Body of pancreas (tissue), 4 donors: Measurements from ENCODE around the gene LDLRAD4.

Source experiments
- POLR2A ChIP-seq, 3 donors: fragments of 450-650 bp; IDR thresholded peaks; one replicate each; pipeline ENCODE4 v1.6.1; 2016; ENCODE audit warnings: antibody characterized with exemption in 3 of 3, mild to moderate bottlenecking in 2 of 3
- TF ChIP-seq, protein P1 (sequence below), 7 experiments: fragments of 450-650 bp in 4 of 7; fragments of 200-600 bp in 3 of 7; sonication (generic) in 3 of 7; IDR thresholded peaks; one replicate each; pipeline ENCODE4 v1.5.1; 2016 to 2019; ENCODE audit warnings: antibody characterized with exemption in 7 of 7

DNA sequence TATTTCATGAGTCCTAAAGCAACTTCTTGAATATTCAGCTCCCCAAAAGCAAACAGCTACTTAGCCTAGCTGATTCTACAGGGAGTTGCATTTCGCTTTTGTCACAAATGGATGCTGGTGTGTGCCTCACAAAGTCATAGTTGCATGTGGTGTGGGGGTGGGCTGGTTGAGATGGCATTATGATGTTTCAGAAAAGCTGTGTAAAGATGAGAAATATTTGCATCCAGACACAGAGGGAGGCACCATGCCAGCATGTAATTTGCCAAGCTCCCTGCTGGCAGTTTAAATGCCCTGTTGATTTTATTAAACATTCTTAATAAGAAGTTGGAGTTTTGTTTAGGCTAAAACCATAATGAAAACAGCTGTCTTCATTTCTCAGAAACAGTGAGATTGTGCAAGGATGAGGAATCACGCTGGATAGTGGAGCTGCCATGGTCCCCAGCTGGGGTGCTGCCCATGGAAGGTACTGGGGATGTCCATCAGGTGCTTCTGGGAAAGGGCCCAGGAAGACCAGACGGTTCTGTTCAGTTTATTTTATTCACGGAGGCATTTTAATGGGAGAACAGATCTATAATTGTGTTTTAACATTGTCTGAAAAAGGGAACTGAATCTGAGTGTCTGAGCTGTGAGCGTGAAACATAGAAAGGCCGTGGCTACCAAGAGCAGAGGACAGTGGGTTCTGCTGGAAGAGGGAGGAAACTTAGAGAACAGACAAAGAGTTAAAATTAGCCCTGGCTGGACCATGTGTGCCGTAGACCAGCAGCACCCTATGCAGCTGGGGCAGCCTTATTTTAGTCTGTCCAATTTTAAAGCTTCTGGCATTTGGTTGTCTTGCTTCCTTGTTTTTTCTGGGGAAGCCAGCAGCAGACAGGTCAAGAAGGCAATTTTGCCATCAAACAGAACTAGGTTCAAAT lies 330.7 kb downstream of the LDLRAD4 start:
- peak in 1 of 3 donors; percentile 19 for TF ChIP-seq POLR2A (IDR thresholded peaks at IDR 0.05)
- TF ChIP-seq, protein P1, sequence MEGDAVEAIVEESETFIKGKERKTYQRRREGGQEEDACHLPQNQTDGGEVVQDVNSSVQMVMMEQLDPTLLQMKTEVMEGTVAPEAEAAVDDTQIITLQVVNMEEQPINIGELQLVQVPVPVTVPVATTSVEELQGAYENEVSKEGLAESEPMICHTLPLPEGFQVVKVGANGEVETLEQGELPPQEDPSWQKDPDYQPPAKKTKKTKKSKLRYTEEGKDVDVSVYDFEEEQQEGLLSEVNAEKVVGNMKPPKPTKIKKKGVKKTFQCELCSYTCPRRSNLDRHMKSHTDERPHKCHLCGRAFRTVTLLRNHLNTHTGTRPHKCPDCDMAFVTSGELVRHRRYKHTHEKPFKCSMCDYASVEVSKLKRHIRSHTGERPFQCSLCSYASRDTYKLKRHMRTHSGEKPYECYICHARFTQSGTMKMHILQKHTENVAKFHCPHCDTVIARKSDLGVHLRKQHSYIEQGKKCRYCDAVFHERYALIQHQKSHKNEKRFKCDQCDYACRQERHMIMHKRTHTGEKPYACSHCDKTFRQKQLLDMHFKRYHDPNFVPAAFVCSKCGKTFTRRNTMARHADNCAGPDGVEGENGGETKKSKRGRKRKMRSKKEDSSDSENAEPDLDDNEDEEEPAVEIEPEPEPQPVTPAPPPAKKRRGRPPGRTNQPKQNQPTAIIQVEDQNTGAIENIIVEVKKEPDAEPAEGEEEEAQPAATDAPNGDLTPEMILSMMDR (IDR thresholded peaks at IDR 0.05), result no peak
